LNCaP clone FGC (cell line): ENCODE data around the gene LDLRAD4.
A peak's percentile ranks its signal among the peaks of the same experiment; 100 is the strongest.

Experiments used
- DNase-seq: peaks from one replicate; pipeline ENCODE4 v3.0.0-alpha.2; 2011; ENCODE audit warnings: low read depth
- H3K4me3 ChIP-seq: 2 replicates; pipeline ENCODE4 v1.5.1; 2011; ENCODE audit warnings: mild to moderate bottlenecking, low read depth, low read length, control low read depth
- TF ChIP-seq, protein P1 (sequence below): IDR thresholded peaks from 2 replicates; pipeline ENCODE4 v1.5.1; 2012; ENCODE audit warnings: mild to moderate bottlenecking; ENCODE audit not compliant: control insufficient read depth, insufficient read depth; ENCODE audit errors: extremely low read depth

LDLRAD4 gene

DNA sequence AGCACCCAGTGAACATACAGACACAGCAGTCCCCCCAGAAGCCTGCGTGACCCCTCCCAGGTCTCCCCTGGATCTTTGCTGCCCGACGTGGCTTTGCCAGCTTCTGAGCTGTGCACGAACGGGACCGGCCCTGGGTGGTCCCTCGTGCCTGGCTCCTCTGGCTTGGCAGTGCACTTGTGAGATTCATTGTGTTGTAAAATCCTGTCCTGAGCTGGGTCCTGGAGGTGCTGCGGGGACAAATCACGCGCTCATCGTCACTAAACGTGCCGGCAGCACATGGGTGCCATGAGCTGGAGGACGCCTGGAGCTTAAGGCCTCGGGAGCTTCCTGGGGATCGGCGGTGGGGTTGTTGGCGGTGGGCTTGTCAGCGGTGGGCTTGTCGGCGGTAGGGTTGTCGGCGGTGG is 402.9 kb downstream of the LDLRAD4 start:
- TF ChIP-seq, protein P1, sequence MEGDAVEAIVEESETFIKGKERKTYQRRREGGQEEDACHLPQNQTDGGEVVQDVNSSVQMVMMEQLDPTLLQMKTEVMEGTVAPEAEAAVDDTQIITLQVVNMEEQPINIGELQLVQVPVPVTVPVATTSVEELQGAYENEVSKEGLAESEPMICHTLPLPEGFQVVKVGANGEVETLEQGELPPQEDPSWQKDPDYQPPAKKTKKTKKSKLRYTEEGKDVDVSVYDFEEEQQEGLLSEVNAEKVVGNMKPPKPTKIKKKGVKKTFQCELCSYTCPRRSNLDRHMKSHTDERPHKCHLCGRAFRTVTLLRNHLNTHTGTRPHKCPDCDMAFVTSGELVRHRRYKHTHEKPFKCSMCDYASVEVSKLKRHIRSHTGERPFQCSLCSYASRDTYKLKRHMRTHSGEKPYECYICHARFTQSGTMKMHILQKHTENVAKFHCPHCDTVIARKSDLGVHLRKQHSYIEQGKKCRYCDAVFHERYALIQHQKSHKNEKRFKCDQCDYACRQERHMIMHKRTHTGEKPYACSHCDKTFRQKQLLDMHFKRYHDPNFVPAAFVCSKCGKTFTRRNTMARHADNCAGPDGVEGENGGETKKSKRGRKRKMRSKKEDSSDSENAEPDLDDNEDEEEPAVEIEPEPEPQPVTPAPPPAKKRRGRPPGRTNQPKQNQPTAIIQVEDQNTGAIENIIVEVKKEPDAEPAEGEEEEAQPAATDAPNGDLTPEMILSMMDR, result no peak
- no peak for DNase-seq
- H3K4me3 ChIP-seq, result no peak overlapping the region

DNA sequence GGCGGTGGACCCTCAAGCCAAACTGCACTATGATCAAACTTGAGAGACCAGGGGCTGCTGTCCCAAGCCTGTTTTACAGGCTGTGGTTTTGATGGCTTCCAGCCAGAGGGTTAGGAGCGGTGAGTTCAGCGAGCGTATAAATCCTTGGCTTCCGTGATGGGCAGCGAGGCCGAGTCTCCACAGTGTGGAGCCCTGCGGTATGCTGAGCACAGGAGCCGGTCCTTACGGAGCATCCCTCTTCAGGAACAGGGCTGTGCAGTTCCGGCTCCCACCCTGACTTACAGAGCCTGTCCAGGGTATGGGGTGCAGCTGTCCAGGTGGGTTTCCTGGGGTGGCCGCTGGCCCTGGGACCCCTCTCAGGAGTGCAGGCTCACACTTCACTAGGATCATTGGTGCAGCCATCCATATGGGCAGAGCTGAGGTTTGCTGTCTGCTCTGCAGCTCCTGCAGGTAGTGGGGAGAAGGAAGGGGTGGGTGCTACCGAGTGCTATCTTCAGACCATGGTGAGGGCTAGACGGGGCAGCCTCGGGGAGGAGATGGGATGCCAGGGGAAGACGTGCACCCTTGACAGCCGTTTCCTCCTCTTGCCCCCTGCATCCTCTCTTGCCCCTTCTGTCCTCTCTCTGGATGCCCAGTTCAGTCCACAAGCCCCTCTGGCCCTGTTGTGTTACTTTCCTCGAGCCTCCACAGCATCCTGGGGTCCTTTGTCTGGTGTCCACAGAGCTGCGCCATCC is 403.5 kb downstream of the LDLRAD4 start:
- TF ChIP-seq, protein P1, result peak; percentile 37; the same call in 1 of the 2 replicates
- H3K4me3 ChIP-seq, result no peak overlapping the region
- peak; percentile 61 for DNase-seq

DNA sequence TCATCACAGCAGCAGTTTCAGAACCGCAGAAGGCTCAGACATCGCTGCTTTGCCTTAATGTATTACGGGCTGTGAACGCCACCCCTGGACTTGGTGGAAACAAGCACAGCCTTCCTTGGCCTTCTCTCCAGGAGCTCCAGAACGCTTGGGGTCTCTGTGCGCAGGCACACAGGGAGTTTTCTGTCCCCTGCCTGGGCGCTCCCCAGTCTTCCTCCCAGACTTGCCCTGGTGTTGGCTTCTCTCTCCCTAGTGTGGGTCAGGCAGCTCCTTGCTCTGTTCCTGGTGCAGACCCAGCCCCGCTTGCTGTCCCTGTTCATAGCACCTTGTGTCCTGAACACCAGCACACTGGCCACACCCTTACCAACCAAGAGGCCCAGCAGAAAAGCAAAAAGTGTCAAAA is 404.2 kb downstream of the LDLRAD4 start:
- no peak for DNase-seq
- TF ChIP-seq, protein P1, result no peak

DNA sequence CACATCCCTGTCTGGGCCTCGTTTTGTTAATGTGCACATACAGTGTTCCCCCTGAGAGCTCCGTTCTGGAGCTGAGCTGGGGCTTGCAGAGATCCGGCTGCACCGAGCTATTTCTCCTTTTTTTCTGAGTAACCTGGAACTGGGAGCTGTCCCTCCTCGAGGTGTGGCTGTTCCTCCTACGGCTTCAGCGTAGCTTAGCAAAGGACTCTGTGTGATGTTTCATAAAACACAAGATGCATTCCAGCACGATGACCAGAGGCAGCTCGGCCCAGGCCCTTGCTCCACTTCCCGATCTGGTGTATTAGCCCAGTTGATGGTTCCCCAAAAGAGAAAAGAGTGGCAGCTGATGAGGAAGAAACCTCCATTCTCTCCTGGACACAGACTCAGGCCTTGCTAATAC is 404.8 kb downstream of the LDLRAD4 start:
- TF ChIP-seq, protein P1, result no peak
- no peak for DNase-seq
- H3K4me3 ChIP-seq, result no peak overlapping the region

More for the DNA sequence above, 404.2 kb downstream of the LDLRAD4 start:
- H3K4me3 ChIP-seq, result no peak overlapping the region

DNA sequence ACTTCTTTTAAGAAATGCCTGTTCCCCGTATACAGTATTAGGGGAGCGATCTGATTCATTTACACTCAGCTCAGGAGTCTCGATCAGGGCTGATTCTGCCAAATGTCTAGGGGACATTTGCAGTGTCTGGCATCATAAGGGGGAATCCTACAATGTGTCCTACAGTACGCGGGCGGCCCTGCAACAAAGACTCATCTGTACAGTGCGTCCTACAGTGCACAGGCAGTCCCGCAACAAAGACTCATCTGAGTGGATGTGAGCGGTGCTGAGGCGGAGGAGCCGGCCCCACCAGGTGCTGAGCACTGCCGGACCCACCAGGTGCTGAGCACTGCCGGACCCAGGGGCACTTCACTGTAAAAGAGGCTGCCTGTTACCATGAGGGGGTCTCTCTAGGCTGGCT is 405.3 kb downstream of the LDLRAD4 start:
- no peak overlapping the region for H3K4me3 ChIP-seq
- no peak for DNase-seq
- TF ChIP-seq, protein P1, result no peak

DNA sequence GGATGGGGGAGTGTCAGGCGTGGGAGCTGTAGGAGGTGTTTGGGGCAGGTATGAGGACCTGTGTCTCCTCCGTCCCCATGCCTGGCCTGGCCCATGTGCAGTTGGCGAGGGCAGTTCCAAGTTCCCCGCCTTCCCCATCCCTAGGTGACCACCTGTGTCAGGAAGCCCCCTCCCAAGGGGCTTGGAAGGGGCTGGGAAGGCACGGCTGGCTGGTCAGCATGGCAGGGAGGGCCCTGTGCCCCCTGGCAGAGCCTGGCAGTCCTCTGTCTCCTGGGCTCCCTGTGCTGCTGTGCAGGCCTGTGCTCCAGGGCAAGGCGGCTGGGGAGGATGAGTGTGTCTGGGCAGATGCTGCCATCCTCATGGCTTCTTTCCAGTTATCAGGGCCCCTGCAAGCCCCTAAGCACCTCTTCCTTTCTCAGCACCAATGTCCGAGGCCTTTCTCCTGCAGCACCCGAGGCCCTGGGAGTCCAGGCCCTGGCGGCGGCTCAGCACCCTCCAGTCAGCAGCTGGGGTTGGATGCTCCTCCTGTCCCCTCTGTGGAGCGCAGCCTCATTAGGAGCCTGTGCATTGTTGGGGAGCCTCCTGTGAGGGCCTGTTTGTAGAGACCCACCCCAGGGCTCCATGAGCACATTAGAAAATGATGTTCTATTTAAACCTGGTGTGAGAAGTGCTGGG is 406.1 kb downstream of the LDLRAD4 start:
- no peak overlapping the region for H3K4me3 ChIP-seq
- DNase-seq, result no peak
- TF ChIP-seq, protein P1, result no peak
